Liver (tissue), 9 donors: ENCODE measurements around the gene ATP10A. TPM values are rescaled to one million over a fixed set of nuclear protein-coding genes. Genes with fewer than 3 reads are reported as not detected.

Experiments
- DNase-seq: peaks from one replicate; pipeline ENCODE4 v3.0.0-alpha.2; 2017; ENCODE audit warnings: low spot score
- H3K27ac ChIP-seq, 2 donors: one replicate each; pipeline ENCODE4 v1.7.0; 2013; ENCODE audit warnings: inconsistent platforms in 2 of 2, low read length in 2 of 2, control low read depth in 1 of 2, low read depth in 1 of 2, mild to moderate bottlenecking in 1 of 2
- H3K27me3 ChIP-seq, 4 donors: one replicate each; pipeline versions ENCODE4 v1.6.1 to v1.7.0; 2013; ENCODE audit warnings: low read length in 3 of 4, inconsistent platforms in 1 of 4, mild to moderate bottlenecking in 1 of 4, moderate library complexity in 1 of 4; ENCODE audit not compliant: control insufficient read depth in 4 of 4, insufficient read depth in 4 of 4
- H3K36me3 ChIP-seq, 4 donors: one replicate each; pipeline versions ENCODE4 v1.6.1 to v1.7.0; 2013; ENCODE audit warnings: low read length in 3 of 4, mild to moderate bottlenecking in 3 of 4, low read depth in 1 of 4, moderate library complexity in 1 of 4; ENCODE audit not compliant: control insufficient read depth in 4 of 4, insufficient read depth in 3 of 4
- H3K4me1 ChIP-seq, 4 donors: one replicate each; pipeline versions ENCODE4 v1.6.1 to v1.7.0; 2013; ENCODE audit warnings: low read length in 3 of 4, mild to moderate bottlenecking in 3 of 4, moderate library complexity in 1 of 4; ENCODE audit not compliant: control insufficient read depth in 4 of 4, insufficient read depth in 4 of 4
- H3K4me3 ChIP-seq, 3 donors: one replicate each; pipeline versions ENCODE4 v1.6.1 to v1.7.0; 2013; ENCODE audit warnings: low read length in 3 of 3, control low read depth in 1 of 3, low read depth in 1 of 3, mild to moderate bottlenecking in 1 of 3
- H3K9ac ChIP-seq, 2 donors: one replicate each; pipeline ENCODE4 v1.7.0; 2013; ENCODE audit warnings: low read length in 2 of 2, mild to moderate bottlenecking in 2 of 2, moderate library complexity in 2 of 2, control low read depth in 1 of 2, low read depth in 1 of 2
- H3K9me3 ChIP-seq, 4 donors: one replicate each; pipeline versions ENCODE4 v1.6.1 to v1.7.0; 2013; ENCODE audit warnings: low read length in 3 of 4; ENCODE audit not compliant: control insufficient read depth in 4 of 4
- ATF3 ChIP-seq: IDR thresholded peaks from 2 replicates; pipeline ENCODE4 v1.6.1; 2016; ENCODE audit warnings: antibody characterized with exemption
- CTCF ChIP-seq: fragments of 150-350 bp; IDR thresholded peaks from 2 replicates; pipeline ENCODE4 v1.5.1; 2017; ENCODE audit warnings: improper control_type of control experiment, low read depth, low read length; ENCODE audit not compliant: missing input control
- EGR1 ChIP-seq, 2 donors: IDR thresholded peaks; 2 replicates each; pipeline ENCODE4 v1.6.1; 2016 to 2018; ENCODE audit warnings: antibody characterized with exemption in 2 of 2, low read depth in 2 of 2
- FOXA1 ChIP-seq: IDR thresholded peaks from 2 replicates; pipeline ENCODE4 v1.6.1; 2016; ENCODE audit warnings: antibody characterized with exemption
- FOXA2 ChIP-seq: IDR thresholded peaks from 2 replicates; pipeline ENCODE4 v1.6.1; 2016; ENCODE audit warnings: antibody characterized with exemption
- GABPA ChIP-seq, 2 donors: IDR thresholded peaks in 1 of 2; conservative IDR thresholded peaks in 1 of 2; 2 replicates each; pipeline ENCODE4 v1.6.1; 2016; ENCODE audit warnings: antibody characterized with exemption in 2 of 2, mild to moderate bottlenecking in 1 of 2, moderate library complexity in 1 of 2
- HNF4A ChIP-seq, 2 donors: conservative IDR thresholded peaks; 2 replicates each; pipeline ENCODE4 v1.6.1; 2016; ENCODE audit warnings: antibody characterized with exemption in 2 of 2, mild to moderate bottlenecking in 2 of 2
- HNF4G ChIP-seq: IDR thresholded peaks from 2 replicates; pipeline ENCODE4 v1.6.1; 2016; ENCODE audit warnings: antibody characterized with exemption
- JUND ChIP-seq, 2 donors: IDR thresholded peaks; 2 replicates each; pipeline ENCODE4 v1.6.1; 2016; ENCODE audit warnings: antibody characterized with exemption in 2 of 2
- MAX ChIP-seq: IDR thresholded peaks from 2 replicates; pipeline ENCODE4 v1.6.1; 2016; ENCODE audit warnings: antibody characterized with exemption
- NR2F2 ChIP-seq: IDR thresholded peaks from 2 replicates; pipeline ENCODE4 v1.6.1; 2016; ENCODE audit warnings: antibody characterized with exemption
- RAD21 ChIP-seq, 2 donors: IDR thresholded peaks; 2 replicates each; pipeline ENCODE4 v1.6.1; 2016; ENCODE audit warnings: antibody characterized with exemption in 2 of 2, mild to moderate bottlenecking in 2 of 2
- REST ChIP-seq: IDR thresholded peaks from 2 replicates; pipeline ENCODE4 v1.6.1; 2016; ENCODE audit warnings: antibody characterized with exemption, mild to moderate bottlenecking
- RXRA ChIP-seq, 2 donors: IDR thresholded peaks; 2 replicates each; pipeline ENCODE4 v1.6.1; 2017 to 2018; ENCODE audit warnings: antibody characterized with exemption in 2 of 2, mild to moderate bottlenecking in 1 of 2
- YY1 ChIP-seq: IDR thresholded peaks from 2 replicates; pipeline ENCODE4 v1.6.1; 2016; ENCODE audit warnings: antibody characterized with exemption, mild to moderate bottlenecking
- ZBTB33 ChIP-seq: IDR thresholded peaks from 2 replicates; pipeline ENCODE4 v1.6.1; 2016; ENCODE audit warnings: antibody characterized with exemption
- WGBS: extraction: QIAGEN DNeasy Blood & Tissue Kit; methylation state at CpG from one replicate; pipeline ENCODE4 v1.1.7; 2013; 5-methylcytosine and 5-hydroxymethylcytosine counted together
- polyA plus RNA-seq, 2 donors: library from polyadenylated mRNA; stranded (reverse) in 1 of 2; unstranded in 1 of 2; fragments of 200-250 nt in 1 of 2; fragments of >200 nt in 1 of 2; fragmentation: Nextera tagmentation in 1 of 2; extraction: Ambion mirVana in 1 of 2; gene quantifications; one replicate each; pipeline versions ENCODE4 v1.2.1 to v1.2.3, GENCODE V29; 2013 to 2015
- total RNA-seq, 2 donors: library from RNA; depleted of rRNA; stranded (reverse); fragments of >200 nt; gene quantifications; one replicate each; pipeline ENCODE4 v1.2.3, GENCODE V29; 2014
- donor health status: healthy.
- donor health status: healthy.
- donor health status: healthy.
- donor health status: healthy.
- donor health status: healthy.

Gene ATP10A
- total and polyA plus RNA-seq, 4 donors: 0.22 to 1.8 (median 0.39) TPM

- H3K36me3 ChIP-seq: no peaks in the 10 kb centered on the region
- no peak overlapping the region for H3K4me3 ChIP-seq
- no peak overlapping the region for H3K9ac ChIP-seq
- no peak overlapping the region for H3K27ac ChIP-seq
- no peak for DNase-seq
- no peaks in the 10 kb centered on the region for H3K4me1 ChIP-seq
- 88% methylated on average over 9 of the region's 9 CpGs for WGBS
- H3K27me3 ChIP-seq: peaks cover 0 to 4% (median 0%) of the 10 kb centered on the region in 4 donors
- H3K9me3 ChIP-seq: no peaks in the 10 kb centered on the region
- TF ChIP-seq EGR1 (IDR thresholded peaks at IDR 0.05; ENCODE audit: low read depth in 2 of 2): no peak
- TF ChIP-seq NR2F2: no peak
- no peak for TF ChIP-seq ZBTB33
- TF ChIP-seq MAX: no peak
- TF ChIP-seq HNF4A (conservative IDR thresholded peaks at IDR 0.05): no peak
- TF ChIP-seq FOXA1: no peak
- TF ChIP-seq HNF4G: no peak
- no peak for TF ChIP-seq ATF3
- no peak for TF ChIP-seq RAD21 (IDR thresholded peaks at IDR 0.05)
- no peak for TF ChIP-seq REST
- no peak for TF ChIP-seq JUND (IDR thresholded peaks at IDR 0.05)
- no peak for TF ChIP-seq YY1
- TF ChIP-seq CTCF: no peak
- no peak for TF ChIP-seq GABPA (IDR thresholded peaks at IDR 0.05 in 1 of 2, conservative IDR thresholded peaks at IDR 0.05 in 1 of 2)
- no peak for TF ChIP-seq FOXA2
Observed at GRCh38 chr15:25712192-25712960, 150.8 kb downstream of the ATP10A start.

GRCh38 chr15:25711691-25712090 is 151.4 kb downstream of the ATP10A start:
- Histone ChIP-seq H3K4me1 (no peaks in the 10 kb centered on the region), H3K9ac (no peak overlapping the region), H3K27me3 (peaks cover 0 to 4% (median 0%) of the 10 kb centered on the region in 4 donors), H3K36me3 (no peaks in the 10 kb centered on the region), H3K4me3 (no peak overlapping the region), H3K9me3 (no peaks in the 10 kb centered on the region), H3K27ac (no peak overlapping the region)
- 83% methylated on average over 8 of the region's 8 CpGs for WGBS
- no peak for DNase-seq
- no peak for TF ChIP-seq NR2F2
- no peak for TF ChIP-seq HNF4A (conservative IDR thresholded peaks at IDR 0.05)
- TF ChIP-seq ATF3: no peak
- no peak for TF ChIP-seq HNF4G
- no peak for TF ChIP-seq REST
- no peak for TF ChIP-seq RXRA (IDR thresholded peaks at IDR 0.05)
- no peak for TF ChIP-seq JUND (IDR thresholded peaks at IDR 0.05)
- no peak for TF ChIP-seq ZBTB33
